PC-9 (cell line): ENCODE results near the gene DNAJC18.

Source experiments
- EZH2 ChIP-seq: fragments of 200-600 bp; sonication (generic); IDR thresholded peaks from 2 replicates; pipeline ENCODE4 v1.8.0; 2017; ENCODE audit warnings: antibody characterized with exemption, low read depth
- TF ChIP-seq, protein P1 (sequence below): fragments of 200-600 bp; sonication (generic); conservative IDR thresholded peaks from 2 replicates; pipeline ENCODE4 v1.6.1; 2017; ENCODE audit warnings: mixed run types, antibody characterized with exemption, mild to moderate bottlenecking, moderate library complexity

GRCh38 chr5:139383275-139383992, 55.9 kb downstream of the DNAJC18 start, which contains the start of gene SLC23A1:
- TF ChIP-seq, protein P1, sequence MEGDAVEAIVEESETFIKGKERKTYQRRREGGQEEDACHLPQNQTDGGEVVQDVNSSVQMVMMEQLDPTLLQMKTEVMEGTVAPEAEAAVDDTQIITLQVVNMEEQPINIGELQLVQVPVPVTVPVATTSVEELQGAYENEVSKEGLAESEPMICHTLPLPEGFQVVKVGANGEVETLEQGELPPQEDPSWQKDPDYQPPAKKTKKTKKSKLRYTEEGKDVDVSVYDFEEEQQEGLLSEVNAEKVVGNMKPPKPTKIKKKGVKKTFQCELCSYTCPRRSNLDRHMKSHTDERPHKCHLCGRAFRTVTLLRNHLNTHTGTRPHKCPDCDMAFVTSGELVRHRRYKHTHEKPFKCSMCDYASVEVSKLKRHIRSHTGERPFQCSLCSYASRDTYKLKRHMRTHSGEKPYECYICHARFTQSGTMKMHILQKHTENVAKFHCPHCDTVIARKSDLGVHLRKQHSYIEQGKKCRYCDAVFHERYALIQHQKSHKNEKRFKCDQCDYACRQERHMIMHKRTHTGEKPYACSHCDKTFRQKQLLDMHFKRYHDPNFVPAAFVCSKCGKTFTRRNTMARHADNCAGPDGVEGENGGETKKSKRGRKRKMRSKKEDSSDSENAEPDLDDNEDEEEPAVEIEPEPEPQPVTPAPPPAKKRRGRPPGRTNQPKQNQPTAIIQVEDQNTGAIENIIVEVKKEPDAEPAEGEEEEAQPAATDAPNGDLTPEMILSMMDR, result no peak
- TF ChIP-seq EZH2, result no peak
